GM12873 (cell line): ENCODE data around the gene ASPM.
A peak's percentile ranks its signal among the peaks of the same experiment; 100 is the strongest.

Experiments
- CTCF ChIP-seq: IDR thresholded peaks from 2 replicates; pipeline ENCODE4 v1.5.1; 2012; ENCODE audit warnings: low read depth, mild to moderate bottlenecking, moderate library complexity, low read length, control low read depth; ENCODE audit not compliant: insufficient read depth; ENCODE audit errors: missing control alignments

ASPM gene

GRCh38 chr1:197146101-197147095, at the start of gene ASPM:
Gene ASPM (minus strand): TSS chr1:197146669. CDS start chr1:197146437, 232 bp downstream.
- no peak for TF ChIP-seq CTCF

- no peak for TF ChIP-seq CTCF
Observed at GRCh38 chr1:197195100-197195499, 48.6 kb upstream of the ASPM start.

- TF ChIP-seq CTCF, result no peak
Observed at GRCh38 chr1:197184190-197184589, 37.7 kb upstream of the ASPM start.

- TF ChIP-seq CTCF, result no peak
Observed at GRCh38 chr1:197183195-197183748, 36.8 kb upstream of the ASPM start.

- TF ChIP-seq CTCF, result no peak
Observed at GRCh38 chr1:197182716-197183115, 36.2 kb upstream of the ASPM start.

GRCh38 chr1:197181982-197182381, 35.5 kb upstream of the ASPM start:
- TF ChIP-seq CTCF, result no peak

- TF ChIP-seq CTCF, result peak; percentile 66
Observed at GRCh38 chr1:197180252-197180878, 33.9 kb upstream of the ASPM start.
